GM19351 (cell line): ENCODE data around the gene LRRC18.

Experiments
- ATAC-seq: cut with Tn5 transposase; IDR thresholded peaks from one replicate; pipeline ENCODE4 v1.9.1; 2021; ENCODE audit warnings: mild to moderate bottlenecking, moderate library complexity; ENCODE audit not compliant: unreplicated experiment

Gene LRRC18

GRCh38 chr10:48884179-48885045 is 55.2 kb downstream of the LRRC18 start:
- ATAC-seq, result no peak

GRCh38 chr10:48883701-48884100 is 55.9 kb downstream of the LRRC18 start:
- no peak for ATAC-seq

- ATAC-seq, result no peak
These were observed 56.8 kb downstream of the LRRC18 start for GRCh38 chr10:48882881-48883280.

DNA sequence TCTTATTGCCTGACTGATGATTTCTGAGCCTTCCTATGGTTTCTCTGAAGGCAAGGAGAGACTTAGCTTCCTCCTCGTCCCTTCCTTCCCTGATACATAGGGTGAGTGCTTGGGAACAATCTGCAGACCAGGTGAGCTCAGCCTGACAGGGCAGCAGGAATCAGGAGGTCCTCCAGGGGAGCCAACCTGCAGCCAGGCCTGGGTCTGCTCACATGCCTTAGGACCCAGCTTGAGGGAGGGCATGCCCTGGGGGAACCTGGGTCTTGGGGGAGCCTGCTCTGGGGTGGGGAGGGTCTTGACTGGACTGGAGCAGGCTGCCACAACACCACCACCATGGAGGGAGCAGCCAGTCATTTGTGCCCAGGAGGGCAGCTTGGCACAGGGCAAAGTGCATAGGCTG is 57.7 kb downstream of the LRRC18 start:
- no peak for ATAC-seq

GRCh38 chr10:48880016-48880705 is 59.5 kb downstream of the LRRC18 start:
- ATAC-seq, result no peak

GRCh38 chr10:48879451-48879850 is 60.2 kb downstream of the LRRC18 start:
- no peak for ATAC-seq

GRCh38 chr10:48878091-48878490 is 61.5 kb downstream of the LRRC18 start:
- ATAC-seq, result no peak

DNA sequence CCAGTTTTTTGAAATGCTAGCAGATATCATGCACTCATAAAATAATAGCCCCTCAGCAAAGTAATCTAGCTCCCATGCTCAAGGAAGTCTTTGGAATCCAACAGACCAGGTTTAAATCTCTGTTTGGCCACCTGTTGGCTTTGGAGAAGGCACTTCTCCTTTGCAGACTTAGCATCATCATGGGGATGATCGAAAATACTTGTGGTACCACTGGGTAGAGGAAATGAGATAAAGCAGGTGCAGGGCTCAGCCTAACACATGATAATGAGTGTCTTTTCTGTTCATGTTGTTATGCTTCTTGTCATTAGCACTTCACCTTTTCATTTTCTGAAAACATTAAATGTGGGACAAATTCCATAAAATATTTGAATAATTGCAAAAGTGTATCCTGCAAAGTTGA is 67.4 kb downstream of the LRRC18 start:
- ATAC-seq, result no peak
